ENCODE measurements around the gene RPL38. TPM values are rescaled to one million over a fixed set of nuclear protein-coding genes. Genes with fewer than 3 reads are reported as not detected.
A peak's percentile ranks its signal among the peaks of the same experiment; 100 is the strongest.

The RPL38 gene
- total and polyA plus RNA-seq, 3 donors from 2014 or later, result 345 to 1,788 (median 563) TPM

DNA sequence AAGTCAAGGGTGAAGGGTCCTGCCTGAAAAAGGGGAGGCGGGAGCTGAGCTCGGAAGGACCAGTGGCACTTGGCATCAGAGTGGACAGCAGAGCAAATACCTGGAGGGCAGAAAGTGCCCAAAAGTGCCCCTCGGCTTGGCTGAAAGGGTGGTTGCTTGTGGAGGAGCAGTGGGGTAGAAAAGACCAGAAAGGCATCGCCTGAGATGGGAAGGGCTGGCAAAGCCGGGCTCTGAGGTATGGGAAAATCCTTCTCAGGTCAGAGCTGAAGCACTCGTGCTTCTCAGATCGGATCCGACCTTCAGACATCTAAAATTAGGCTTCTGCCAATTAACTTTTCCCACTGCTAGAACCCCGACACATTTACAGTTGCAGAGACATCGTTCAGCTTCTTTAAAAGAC is 1.5 kb upstream of the RPL38 start:
- TF ChIP-seq, protein P1, sequence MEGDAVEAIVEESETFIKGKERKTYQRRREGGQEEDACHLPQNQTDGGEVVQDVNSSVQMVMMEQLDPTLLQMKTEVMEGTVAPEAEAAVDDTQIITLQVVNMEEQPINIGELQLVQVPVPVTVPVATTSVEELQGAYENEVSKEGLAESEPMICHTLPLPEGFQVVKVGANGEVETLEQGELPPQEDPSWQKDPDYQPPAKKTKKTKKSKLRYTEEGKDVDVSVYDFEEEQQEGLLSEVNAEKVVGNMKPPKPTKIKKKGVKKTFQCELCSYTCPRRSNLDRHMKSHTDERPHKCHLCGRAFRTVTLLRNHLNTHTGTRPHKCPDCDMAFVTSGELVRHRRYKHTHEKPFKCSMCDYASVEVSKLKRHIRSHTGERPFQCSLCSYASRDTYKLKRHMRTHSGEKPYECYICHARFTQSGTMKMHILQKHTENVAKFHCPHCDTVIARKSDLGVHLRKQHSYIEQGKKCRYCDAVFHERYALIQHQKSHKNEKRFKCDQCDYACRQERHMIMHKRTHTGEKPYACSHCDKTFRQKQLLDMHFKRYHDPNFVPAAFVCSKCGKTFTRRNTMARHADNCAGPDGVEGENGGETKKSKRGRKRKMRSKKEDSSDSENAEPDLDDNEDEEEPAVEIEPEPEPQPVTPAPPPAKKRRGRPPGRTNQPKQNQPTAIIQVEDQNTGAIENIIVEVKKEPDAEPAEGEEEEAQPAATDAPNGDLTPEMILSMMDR (IDR thresholded peaks at IDR 0.05), result no peak
- TF ChIP-seq POLR2A (IDR thresholded peaks at IDR 0.05), result no peak
- 62 to 65% methylated on average over 10 of the region's 10 CpGs for WGBS, 2 donors
- no peaks in the 10 kb centered on the region for H3K36me3 ChIP-seq (ENCODE audit: low read depth, missing control alignments)
- intact Hi-C loops (cut with DNase I; ENCODE audit: low total_unique reads), result loop anchor here (10.0 kb wide), 1 partner anchor 163 kb away; the partner anchor contains the start of genes BTBD17 and GPR142
- DNase-seq, result no peak
- peaks cover 20% of the 10 kb centered on the region for H3K4me1 ChIP-seq
- H3K4me3 ChIP-seq, result no peak overlapping the region
- no peaks in the 10 kb centered on the region for H3K27me3 ChIP-seq
- no peak overlapping the region for H3K27ac ChIP-seq
- H3K9me3 ChIP-seq, result no peaks in the 10 kb centered on the region

DNA sequence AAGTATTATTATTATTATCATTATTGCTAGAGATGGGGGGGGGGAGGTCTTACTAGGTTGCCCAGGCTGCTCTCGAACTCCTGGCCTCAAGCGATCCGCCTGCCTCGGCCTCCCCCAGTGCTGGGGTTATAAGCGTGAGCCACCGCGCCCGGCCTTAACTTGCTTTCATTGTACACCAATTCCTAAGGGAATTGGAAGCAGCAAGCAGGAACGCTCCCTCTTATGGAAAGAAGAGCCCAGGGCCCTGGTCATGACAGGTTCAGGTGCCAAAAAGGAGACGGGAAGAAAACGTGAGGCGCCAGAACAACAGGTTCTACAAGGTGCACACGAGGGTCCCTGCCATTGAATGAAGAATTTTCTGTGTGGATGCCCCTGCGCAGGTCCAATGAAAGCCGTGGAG is 540 bp upstream of the RPL38 start:
- no peaks in the 10 kb centered on the region for H3K9me3 ChIP-seq
- no peaks in the 10 kb centered on the region for H3K36me3 ChIP-seq (ENCODE audit: low read depth, missing control alignments)
- intact Hi-C loops (cut with DNase I; ENCODE audit: low total_unique reads), result loop anchor here (10.0 kb wide), 1 partner anchor 162 kb away; the partner anchor contains the start of genes BTBD17 and GPR142
- 11 to 29% methylated on average over 15 of the region's 15 CpGs for WGBS, 2 donors
- TF ChIP-seq, protein P1 (IDR thresholded peaks at IDR 0.05), result no peak
- no peak for TF ChIP-seq POLR2A (IDR thresholded peaks at IDR 0.05)
- no peaks in the 10 kb centered on the region for H3K27me3 ChIP-seq
- no peak overlapping the region for H3K27ac ChIP-seq
- H3K4me1 ChIP-seq, result peaks cover 20% of the 10 kb centered on the region
- DNase-seq, result no peak
- H3K4me3 ChIP-seq, result peak overlapping the region; percentile 89 to 93

DNA sequence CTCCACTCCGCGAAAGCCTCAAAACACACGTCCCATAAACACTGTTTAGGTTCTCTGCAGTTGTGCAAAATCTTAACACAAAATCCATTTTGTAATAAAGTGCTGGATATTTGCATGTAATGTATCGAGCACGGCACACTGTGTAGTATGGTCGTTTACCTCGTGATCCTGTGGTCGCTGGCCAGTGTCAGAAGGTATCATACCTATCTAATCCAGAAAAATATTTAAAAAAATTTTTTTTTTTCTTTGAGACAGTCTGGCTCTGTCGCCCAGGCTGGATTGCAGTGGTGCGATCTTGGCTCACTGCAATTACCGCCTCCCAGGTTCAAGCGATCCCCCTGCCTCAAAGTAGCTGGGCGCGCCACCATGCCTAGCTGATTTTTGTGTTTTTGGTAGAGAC is 996 bp downstream of the RPL38 start:
- intact Hi-C loops (cut with DNase I; ENCODE audit: low total_unique reads), result loop anchor here (10.0 kb wide), 1 partner anchor 160 kb away; the partner anchor contains the start of genes BTBD17 and GPR142
- Histone ChIP-seq H3K27ac (peak overlapping the region; percentile 83 to 84), H3K36me3 (ENCODE audit: low read depth, missing control alignments) (no peaks in the 10 kb centered on the region)

DNA sequence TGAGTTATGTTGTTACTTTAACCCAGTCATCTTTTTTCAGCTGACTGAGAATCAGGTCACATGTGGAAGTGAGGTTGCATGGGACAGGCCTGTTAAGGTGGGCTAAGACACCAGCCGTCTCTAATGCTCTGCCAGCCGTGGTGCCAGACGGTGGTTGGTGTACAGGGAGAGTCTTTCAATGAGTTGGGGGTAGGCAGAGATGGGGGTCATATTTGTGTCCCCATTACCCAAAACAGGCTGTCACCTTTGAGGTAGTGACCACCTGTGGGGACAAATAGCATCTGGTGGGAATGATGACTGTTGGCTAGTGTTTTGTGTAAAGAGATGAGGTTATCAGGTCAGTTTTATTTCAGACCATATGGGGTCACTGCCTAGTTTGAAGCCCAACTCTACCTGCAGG is 1.8 kb downstream of the RPL38 start:
- no peak for TF ChIP-seq POLR2A (IDR thresholded peaks at IDR 0.05)
- TF ChIP-seq, protein P1 (IDR thresholded peaks at IDR 0.05), result no peak
- Histone ChIP-seq H3K9me3 (no peaks in the 10 kb centered on the region), H3K27me3 (no peaks in the 10 kb centered on the region), H3K4me1 (peaks cover 20% of the 10 kb centered on the region), H3K36me3 (ENCODE audit: low read depth, missing control alignments) (no peaks in the 10 kb centered on the region), H3K4me3 (no peak overlapping the region), H3K27ac (no peak overlapping the region)
- WGBS, 2 donors, result 78 to 82% methylated on average over 3 of the region's 3 CpGs
- no peak for DNase-seq
- intact Hi-C loops (cut with DNase I; ENCODE audit: low total_unique reads), result loop anchor here (10.0 kb wide), 1 partner anchor 160 kb away; the partner anchor contains the start of genes BTBD17 and GPR142

More for the DNA sequence above, 996 bp downstream of the RPL38 start:
- WGBS, 2 donors, result 30 to 35% methylated on average over 14 of the region's 14 CpGs
- DNase-seq, result no peak
- Histone ChIP-seq H3K9me3 (no peaks in the 10 kb centered on the region), H3K27me3 (no peaks in the 10 kb centered on the region), H3K4me1 (peaks cover 20% of the 10 kb centered on the region), H3K4me3 (peak overlapping the region; percentile 89 to 93)
- TF ChIP-seq, protein P1 (IDR thresholded peaks at IDR 0.05), result no peak
- TF ChIP-seq POLR2A (IDR thresholded peaks at IDR 0.05), result no peak

DNA sequence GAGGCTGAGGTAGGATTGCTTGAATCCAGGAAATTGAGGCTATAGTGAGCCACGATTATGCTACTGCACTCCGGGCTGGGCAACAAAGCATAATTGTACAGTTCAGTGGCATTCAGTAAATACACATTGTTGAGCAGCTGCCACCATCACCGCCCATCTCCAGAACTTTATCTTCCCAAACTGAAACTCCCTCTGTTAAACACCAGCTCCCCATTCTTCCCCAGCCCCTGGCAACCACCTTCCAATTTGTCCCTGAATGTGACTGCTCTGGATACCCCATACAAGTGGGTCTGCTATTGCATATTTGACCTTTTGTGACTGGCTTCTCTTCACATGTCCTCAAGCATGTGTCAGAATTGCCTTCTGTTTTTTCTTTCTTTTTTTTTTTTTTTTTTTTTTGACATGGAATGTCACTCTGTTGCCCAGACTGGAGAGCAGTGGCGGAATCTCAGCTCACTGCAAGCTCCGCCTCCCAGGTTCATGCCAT is 2.9 kb downstream of the RPL38 start:
- TF ChIP-seq, protein P1 (IDR thresholded peaks at IDR 0.05), result no peak
- no peak for TF ChIP-seq POLR2A (IDR thresholded peaks at IDR 0.05)
- Histone ChIP-seq H3K27ac (no peak overlapping the region), H3K9me3 (no peaks in the 10 kb centered on the region), H3K27me3 (no peaks in the 10 kb centered on the region), H3K4me3 (no peak overlapping the region), H3K4me1 (peaks cover 25% of the 10 kb centered on the region), H3K36me3 (ENCODE audit: low read depth, missing control alignments) (no peaks in the 10 kb centered on the region)
- WGBS, 2 donors, result 55 to 60% methylated on average over 5 of the region's 5 CpGs
- intact Hi-C loops (cut with DNase I; ENCODE audit: low total_unique reads), result loop anchor here (10.0 kb wide), 1 partner anchor 158 kb away; the partner anchor contains the start of genes BTBD17 and GPR142
- peak; percentile 63 for DNase-seq

Measured in testis (tissue), 3 donors.